Lower leg skin (tissue), 3 donors: ENCODE data around the gene RFX2.

ENCODE experiments used
- CTCF ChIP-seq, 3 donors: fragments of 450-650 bp; IDR thresholded peaks; one replicate each; pipeline ENCODE4 v1.5.1; 2016; ENCODE audit warnings: antibody characterized with exemption in 3 of 3, mild to moderate bottlenecking in 3 of 3, moderate library complexity in 2 of 3
- POLR2A ChIP-seq, 2 donors: fragments of 450-650 bp; IDR thresholded peaks; one replicate each; pipeline ENCODE4 v1.6.1; 2016 to 2017; ENCODE audit warnings: antibody characterized with exemption in 2 of 2, mild to moderate bottlenecking in 1 of 2, moderate library complexity in 1 of 2

GRCh38 chr19:5948752-5949564 lies 161.3 kb downstream of the RFX2 start:
- TF ChIP-seq CTCF (IDR thresholded peaks at IDR 0.05) (no peak), POLR2A (IDR thresholded peaks at IDR 0.05) (no peak)
